SIG-M5 treated with dmso at 0.1 percent for 504 hours (cell line): ENCODE data around the gene MED9.

Experiments
- DNase-seq: peaks from one replicate; lab custom pipeline; 2025; ENCODE audit not compliant: unreplicated experiment; lab: John Stamatoyannopoulos, UW

MED9 gene

DNA sequence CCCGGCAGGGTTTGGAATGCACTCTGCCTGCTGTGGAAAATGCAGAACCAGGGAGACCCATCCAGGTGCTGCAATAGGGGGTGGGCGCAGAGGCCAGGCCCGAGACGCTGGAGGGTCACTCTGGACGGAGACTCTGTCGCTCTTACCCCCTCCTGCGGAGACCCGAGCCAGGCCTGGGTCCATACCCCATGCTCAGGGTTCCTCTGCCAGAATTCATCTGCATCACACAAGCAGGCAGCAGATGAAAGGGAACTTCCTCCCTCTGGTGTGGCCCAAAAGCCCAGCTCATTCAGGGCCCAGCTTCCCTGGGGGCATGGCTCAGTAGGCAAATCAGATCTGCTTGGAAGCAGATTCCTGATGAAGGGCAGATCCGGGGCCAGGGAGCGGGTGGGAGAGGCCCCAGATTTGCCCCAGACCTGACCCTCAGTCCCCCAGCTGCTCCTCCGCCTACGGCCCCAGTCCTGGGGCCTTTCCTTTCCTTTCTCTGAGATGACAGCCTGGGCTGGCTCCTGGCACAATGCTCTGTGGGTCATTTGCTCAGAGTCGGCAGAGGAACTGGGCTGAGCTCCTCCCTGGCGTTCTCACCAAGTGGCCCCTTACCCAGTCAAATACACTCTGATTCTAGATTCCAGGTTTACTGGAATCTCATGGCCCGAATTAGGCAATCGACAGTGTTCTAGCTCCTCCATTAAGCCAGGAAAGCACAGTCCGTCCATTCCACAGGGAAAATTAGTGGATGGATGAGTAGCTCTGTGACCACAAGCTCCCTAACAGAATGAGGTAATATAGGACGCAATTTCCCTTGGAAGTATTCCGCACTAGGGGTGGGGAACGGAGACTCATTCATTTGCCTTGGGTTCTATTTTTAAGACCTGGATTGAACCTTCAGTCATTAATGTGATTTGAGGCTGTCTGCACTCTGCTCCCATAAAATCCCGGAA, 38.5 kb downstream of the MED9 start:
- no peak for DNase-seq

DNA sequence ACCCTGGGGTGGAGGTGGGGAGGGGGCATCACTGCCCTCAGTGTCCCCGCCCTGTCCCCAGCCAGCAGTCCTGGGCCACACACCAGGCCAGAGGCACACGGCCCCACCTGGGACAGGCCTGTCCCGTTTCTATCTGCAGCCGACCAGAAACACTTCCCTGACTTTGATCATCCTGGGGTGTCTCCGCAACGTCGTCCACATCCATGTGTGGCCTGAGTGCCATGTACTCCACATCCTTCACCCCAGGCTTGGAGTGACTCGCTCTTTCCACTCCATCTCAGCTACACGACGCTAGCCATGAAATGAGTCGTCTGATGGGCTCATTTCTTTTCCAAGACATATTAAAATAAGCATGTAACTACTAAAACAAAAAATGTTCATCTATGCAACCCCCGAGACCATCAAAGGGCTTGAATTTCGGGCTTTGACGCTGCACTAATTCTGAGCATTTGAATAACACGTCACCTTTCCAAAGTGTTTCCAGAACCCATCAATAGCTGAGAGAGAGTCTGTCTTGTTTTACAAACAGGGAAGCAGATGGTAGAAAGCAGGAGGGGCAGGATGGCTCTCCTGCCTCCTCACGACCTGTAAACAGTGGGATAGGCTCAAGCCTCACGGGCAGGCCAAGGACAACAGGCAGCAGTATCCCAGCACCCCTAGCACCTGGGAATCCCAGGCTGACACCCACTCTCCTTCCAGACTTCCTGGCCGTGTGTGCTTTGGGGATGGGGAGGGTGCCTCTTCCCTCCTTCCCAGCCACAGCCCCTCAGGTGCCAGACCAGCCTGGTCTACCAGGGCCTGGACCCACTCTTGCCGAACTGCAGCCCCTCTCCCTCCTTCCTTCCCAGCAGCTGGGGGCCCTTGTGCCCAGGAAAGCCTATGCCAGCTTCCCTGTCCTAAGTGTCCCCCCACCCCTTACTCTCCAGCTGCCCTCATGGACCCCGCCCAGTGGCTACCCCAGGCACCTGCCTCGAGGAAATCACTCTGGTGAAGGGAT, 39.4 kb downstream of the MED9 start:
- DNase-seq, result no peak

DNA sequence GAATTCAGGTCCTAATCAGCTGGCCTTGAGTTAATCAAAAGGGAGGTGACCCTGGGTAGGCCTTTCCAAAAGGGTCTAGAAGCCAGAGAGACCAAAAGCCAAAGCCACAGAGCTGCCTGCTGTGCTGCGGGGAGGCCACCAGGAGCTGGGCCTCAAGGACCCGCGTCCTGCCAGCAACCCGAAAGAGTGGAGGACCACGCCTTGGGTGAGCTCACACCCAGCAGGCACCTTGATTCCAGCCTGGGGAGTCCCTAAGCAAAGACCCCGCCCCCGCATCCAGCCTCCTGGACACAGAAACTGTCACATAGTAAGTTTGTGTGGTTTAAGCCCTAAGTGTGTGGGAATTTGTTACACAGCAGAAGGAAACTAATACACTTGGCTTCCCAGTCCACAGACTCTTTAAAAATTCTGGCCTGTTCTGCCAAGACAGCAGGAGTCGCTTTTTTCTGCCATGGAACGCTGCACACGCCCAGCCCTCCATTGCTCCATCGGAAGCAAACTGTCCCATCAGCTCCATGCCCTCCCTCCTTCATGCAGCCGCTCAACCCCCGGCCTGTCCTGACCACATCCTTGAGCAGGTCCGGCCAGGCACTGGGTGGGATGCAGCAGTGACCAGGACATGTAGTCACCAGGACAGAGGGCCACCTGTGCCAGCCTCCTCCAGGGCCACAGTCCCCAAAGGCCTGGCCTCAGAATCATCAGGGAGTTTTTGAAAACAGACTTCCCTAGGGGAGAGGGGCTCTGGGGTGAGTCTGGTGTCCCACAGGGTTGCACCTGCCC, 40.3 kb downstream of the MED9 start:
- DNase-seq, result no peak

DNA sequence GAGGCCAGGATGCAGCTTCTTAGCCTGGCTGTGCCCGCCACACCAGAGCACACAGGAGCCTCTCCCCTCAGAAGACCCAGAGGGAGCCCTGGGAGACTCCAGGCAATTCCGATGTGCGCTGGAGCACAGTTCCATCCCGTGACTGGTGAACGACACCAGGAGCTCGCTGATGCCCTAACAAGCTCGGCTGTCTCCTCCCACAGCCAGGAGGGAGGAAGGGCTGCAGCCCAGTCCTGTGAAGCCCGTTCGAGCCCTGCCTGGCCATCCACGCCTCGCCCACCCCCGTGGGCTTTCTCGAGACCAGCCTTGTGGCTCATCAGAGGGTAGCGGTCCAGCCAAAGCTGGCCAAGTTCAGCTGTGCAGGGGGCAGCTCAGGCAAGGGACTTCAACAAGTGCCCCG, 41.2 kb downstream of the MED9 start:
- no peak for DNase-seq

GRCh38 chr17:17518951-17519350, 42.2 kb downstream of the MED9 start:
- DNase-seq, result no peak

- no peak for DNase-seq
Observed at GRCh38 chr17:17519886-17520285, 43.1 kb downstream of the MED9 start.

DNA sequence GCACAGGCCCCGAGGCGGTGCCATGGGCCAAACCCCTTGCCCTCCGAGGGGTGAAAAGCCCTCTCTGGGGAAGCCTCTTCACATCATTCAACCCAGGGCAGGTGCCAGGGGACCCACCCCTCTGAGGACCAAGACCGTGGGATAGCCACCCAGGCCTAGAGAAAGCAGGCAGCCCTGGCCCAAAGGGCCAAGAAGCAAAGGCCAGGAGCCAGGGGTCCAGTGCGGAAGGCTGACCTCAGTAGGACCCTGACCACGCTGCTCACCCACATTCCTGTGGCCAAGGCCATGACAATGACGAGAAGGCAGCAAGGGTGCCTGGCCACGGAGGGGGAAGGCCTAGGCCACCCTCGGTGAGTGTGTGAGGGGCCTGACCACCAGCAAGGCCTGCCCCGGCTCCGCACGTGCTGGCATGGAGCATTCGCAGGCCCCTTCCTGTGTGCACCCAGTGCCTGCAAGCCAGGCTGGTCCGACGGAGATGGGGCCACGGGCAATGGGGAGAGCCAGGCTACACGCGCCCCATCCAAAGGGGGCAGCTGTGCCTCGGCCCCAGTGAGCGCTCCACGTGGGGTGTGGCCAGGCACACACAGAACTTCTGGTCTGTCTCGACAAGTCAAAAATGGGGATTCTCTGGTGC, 43.9 kb downstream of the MED9 start:
- no peak for DNase-seq

DNA sequence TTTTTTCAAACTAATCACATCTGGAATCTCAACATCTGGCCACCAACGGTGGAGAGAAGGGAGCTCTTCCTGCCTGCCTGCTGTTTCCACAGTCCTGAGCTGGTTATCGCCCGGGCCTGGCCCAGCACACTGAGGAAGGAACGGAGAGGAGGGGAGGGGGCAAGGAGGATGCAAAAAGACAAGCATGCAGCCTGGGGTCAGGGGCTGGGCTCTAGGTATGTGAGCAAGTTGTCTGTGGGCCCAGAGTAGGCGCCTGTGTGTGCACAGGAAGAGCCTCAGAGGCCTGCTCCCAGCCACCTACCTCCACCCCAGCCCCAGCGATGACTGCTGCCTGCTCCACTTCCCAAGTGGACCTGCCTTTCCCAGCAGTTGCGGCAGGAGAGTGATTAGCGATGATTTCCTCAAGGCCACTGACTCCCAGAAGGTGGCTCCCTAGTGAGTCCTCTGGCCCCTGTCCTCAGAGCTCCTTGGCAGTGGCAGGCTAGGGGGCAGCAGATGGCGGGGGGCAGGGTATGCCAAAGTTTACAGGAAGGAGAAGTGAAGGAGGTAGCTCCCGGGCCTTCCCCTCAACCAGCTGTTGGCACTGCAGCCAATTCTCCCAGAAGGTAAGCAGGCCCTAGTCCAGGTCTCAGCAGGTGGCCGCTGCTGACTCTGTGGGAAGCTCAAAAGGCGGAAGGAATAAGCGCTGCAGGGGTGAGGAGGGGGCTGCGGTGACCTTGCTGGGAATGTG, 46.4 kb downstream of the MED9 start:
- DNase-seq, result no peak

- no peak for DNase-seq
Observed at GRCh38 chr17:17523731-17524490, 47.1 kb downstream of the MED9 start.

- no peak for DNase-seq
Observed at GRCh38 chr17:17525311-17525710, 48.5 kb downstream of the MED9 start.

DNA sequence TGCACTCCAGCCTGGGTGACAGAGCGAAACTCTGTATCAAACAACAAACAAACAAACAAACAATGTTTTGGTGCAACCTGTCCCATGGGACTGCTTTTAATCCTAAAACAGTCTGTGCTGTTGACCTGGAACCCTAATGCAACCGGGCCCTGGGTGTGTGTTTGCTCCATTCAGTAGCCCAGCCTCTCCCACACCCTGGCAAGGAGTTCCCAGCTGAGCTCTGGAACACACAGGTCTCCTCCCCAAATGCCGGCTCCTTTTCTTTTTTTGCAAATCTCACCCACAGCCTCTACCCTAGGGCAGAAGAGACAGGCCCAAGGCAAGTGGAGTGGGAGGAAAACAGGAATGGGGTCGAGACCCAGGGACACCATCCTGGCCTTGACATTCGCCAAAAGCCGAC, 49.2 kb downstream of the MED9 start:
- DNase-seq, result no peak

- no peak for DNase-seq
Observed at GRCh38 chr17:17526369-17526768, 49.6 kb downstream of the MED9 start.

DNA sequence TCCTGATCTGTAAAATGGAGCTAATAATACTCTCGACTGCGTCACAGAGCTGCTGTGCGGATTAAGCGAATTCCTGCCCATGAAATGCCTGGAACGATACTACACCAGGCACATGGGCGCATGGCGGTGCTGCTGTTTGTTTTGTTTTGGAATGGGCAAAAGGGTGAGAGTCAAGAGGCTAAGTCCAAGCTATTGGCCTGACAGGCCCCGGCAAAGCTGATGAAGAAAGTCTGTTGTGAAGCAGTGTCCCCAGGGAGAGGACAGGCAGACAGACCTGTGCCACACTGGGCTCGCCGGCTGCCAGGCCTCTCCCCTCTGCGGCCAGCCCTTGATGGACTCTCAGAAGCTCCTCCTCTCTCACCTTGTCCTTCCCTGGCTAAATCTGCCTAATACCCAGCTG, 50.7 kb downstream of the MED9 start:
- no peak for DNase-seq

GRCh38 chr17:17527956-17528500, 51.2 kb downstream of the MED9 start:
- no peak for DNase-seq

GRCh38 chr17:17528696-17529652, 52.2 kb downstream of the MED9 start:
- DNase-seq, result no peak

DNA sequence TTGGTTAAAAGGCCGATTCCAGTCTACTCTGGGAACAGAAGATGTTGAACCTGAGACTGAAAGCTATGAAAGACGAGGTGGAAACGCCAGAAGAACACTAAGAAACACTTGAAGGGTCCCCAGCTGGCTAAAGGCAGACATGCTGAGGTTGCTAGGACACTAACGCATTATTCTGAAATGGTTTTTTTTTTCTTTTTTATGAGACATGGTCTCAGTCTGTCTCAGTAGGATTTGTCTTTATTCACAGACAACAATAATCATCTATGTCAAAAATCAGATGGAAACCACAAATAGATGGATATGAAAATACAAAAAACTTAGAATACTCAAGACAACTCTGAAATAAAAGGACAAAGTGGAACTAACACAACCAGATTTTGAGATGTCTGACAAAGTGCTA, 54.4 kb downstream of the MED9 start:
- no peak for DNase-seq

GRCh38 chr17:17532991-17533390, 56.2 kb downstream of the MED9 start:
- DNase-seq, result no peak
